Measurements from ENCODE around the gene DOK3.

DOK3 gene

DNA sequence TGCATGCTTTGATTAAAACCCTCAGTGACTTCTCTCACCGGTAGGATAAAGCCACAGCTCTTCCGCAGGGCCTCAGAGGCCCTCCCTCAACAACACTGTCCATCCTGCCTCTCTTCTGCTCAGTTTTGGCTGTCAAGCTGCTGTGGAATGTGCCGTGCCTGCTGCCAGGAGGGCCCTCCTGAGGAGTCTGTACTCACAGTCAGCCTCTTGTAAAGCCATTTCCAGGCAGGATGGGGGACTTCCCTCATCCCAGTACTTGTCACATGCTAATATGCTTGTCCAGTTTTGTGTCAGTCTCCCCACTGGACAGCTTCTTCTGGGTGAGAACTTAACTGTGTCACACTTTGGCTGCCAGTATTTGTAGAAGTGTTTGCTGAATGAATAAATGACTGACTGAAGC lies 21.0 kb upstream of the DOK3 start:
- Histone ChIP-seq H3K79me2 (ENCODE audit: insufficient read depth, low read length) (no peaks in the 10 kb centered on the region), H3K9me2 (replicated peaks; ENCODE audit: low read depth, low read length) (no peaks in the 10 kb centered on the region), H3K4me3 (ENCODE audit: low read length, poor library complexity, severe bottlenecking) (no peak overlapping the region), H3K36me3 (ENCODE audit: insufficient read depth, low read length) (peaks cover 3% of the 10 kb centered on the region; the same call in 1 of the 2 replicates), H3K4me1 (ENCODE audit: insufficient read depth, low read length, poor library complexity, severe bottlenecking) (no peaks in the 10 kb centered on the region), H3K4me2 (ENCODE audit: low read depth, low read length, poor library complexity, severe bottlenecking) (no peak overlapping the region), H3K9me3 (ENCODE audit: insufficient read depth, low read depth, low read length) (no peaks in the 10 kb centered on the region), H4K20me1 (ENCODE audit: insufficient read depth, low read length, poor library complexity, severe bottlenecking) (no peaks in the 10 kb centered on the region), H3K9ac (ENCODE audit: low read depth, low read length, poor library complexity, severe bottlenecking) (no peak overlapping the region), H3K27me3 (ENCODE audit: insufficient read depth, low read length, poor library complexity, severe bottlenecking) (no peaks in the 10 kb centered on the region), H2AFZ (ENCODE audit: low read length) (no peak overlapping the region), H3F3A (ENCODE audit: low read depth) (no peaks in the 10 kb centered on the region)
- no peak for TF ChIP-seq EZH2phosphoT487 (IDR thresholded peaks at IDR 0.05; ENCODE audit: borderline replicate concordance)
- TF ChIP-seq, protein P1, sequence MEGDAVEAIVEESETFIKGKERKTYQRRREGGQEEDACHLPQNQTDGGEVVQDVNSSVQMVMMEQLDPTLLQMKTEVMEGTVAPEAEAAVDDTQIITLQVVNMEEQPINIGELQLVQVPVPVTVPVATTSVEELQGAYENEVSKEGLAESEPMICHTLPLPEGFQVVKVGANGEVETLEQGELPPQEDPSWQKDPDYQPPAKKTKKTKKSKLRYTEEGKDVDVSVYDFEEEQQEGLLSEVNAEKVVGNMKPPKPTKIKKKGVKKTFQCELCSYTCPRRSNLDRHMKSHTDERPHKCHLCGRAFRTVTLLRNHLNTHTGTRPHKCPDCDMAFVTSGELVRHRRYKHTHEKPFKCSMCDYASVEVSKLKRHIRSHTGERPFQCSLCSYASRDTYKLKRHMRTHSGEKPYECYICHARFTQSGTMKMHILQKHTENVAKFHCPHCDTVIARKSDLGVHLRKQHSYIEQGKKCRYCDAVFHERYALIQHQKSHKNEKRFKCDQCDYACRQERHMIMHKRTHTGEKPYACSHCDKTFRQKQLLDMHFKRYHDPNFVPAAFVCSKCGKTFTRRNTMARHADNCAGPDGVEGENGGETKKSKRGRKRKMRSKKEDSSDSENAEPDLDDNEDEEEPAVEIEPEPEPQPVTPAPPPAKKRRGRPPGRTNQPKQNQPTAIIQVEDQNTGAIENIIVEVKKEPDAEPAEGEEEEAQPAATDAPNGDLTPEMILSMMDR (conservative IDR thresholded peaks at IDR 0.05; ENCODE audit: low read length): no peak

DNA sequence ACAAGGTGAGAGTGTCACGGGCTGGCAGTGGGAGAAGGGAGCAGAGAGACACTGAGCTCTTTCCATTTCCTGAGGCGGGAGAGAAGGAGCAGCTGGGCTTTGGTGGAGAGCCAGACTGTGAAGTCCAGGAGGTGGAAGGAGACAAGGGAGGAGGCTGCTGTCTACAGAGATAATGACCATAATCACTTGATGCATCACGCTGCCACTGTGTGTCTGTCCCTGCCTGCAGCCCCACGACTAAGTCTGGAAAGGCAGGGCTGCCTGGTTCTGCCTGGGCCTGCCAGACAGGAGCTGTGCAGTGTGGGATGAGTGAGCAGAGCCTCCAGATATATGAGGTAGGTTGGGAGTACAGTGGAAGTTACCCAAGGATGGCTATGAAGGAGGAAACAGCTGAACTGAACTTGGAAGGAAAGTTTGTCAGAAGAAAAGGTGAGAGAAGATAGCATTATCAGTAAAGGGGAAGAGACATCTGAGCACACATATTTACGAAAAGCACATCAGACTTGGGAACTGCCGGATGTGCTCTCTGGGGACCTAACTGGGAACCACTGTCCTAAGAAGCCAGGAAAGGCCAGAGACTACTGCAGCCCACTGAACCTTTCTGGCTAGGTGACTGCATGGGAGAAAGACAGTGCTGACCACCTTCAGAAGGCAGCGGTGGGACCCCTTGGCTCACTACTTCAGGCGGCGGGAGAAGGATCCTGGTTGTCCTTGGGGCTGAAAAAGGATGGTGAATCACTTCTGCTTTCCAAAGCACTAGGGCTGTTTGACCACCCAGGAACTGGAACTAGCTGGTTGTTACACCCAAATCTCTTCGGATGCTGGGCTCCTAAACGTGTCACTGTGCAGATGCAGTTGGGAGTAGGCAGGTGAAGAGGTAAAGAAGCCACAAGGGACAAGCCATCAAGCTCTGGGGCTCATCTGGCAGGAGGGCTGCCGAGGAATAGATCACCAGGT lies 19.9 kb upstream of the DOK3 start:
- TF ChIP-seq, protein P1 (conservative IDR thresholded peaks at IDR 0.05; ENCODE audit: low read length): no peak
- no peak for TF ChIP-seq EZH2phosphoT487 (IDR thresholded peaks at IDR 0.05; ENCODE audit: borderline replicate concordance)
- Histone ChIP-seq H2AFZ (ENCODE audit: low read length) (no peak overlapping the region), H4K20me1 (ENCODE audit: insufficient read depth, low read length, poor library complexity, severe bottlenecking) (no peaks in the 10 kb centered on the region), H3K4me2 (ENCODE audit: low read depth, low read length, poor library complexity, severe bottlenecking) (no peak overlapping the region), H3K36me3 (ENCODE audit: insufficient read depth, low read length) (peaks cover 3% of the 10 kb centered on the region; the same call in 1 of the 2 replicates), H3K27me3 (ENCODE audit: insufficient read depth, low read length, poor library complexity, severe bottlenecking) (no peaks in the 10 kb centered on the region), H3K4me1 (ENCODE audit: insufficient read depth, low read length, poor library complexity, severe bottlenecking) (no peaks in the 10 kb centered on the region), H3K4me3 (ENCODE audit: low read length, poor library complexity, severe bottlenecking) (no peak overlapping the region), H3K9me3 (ENCODE audit: insufficient read depth, low read depth, low read length) (no peaks in the 10 kb centered on the region), H3K9me2 (replicated peaks; ENCODE audit: low read depth, low read length) (no peaks in the 10 kb centered on the region), H3K9ac (ENCODE audit: low read depth, low read length, poor library complexity, severe bottlenecking) (no peak overlapping the region), H3F3A (ENCODE audit: low read depth) (no peaks in the 10 kb centered on the region), H3K79me2 (ENCODE audit: insufficient read depth, low read length) (no peaks in the 10 kb centered on the region)

DNA sequence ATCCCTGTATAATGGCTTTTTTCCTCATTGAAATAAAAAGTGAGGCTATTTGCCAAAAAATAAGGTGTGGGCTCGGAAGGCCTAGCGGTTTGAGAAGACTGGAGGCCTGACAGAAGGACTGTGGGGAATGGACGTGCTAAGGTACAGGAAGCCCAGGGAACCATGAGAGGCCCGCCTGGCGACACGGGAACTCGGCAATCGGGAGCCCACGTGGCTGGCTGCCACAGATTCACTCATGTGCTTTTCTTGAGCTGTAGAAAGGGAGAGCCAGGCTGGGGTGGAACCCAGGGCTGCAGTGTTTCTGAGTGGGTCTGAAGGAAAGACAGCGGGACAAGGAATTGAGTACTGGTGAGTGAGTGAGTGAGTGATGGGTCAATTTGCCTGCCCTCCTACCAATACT lies 19.0 kb upstream of the DOK3 start:
- Histone ChIP-seq H3K79me2 (ENCODE audit: insufficient read depth, low read length) (no peaks in the 10 kb centered on the region), H3K27me3 (ENCODE audit: insufficient read depth, low read length, poor library complexity, severe bottlenecking) (no peaks in the 10 kb centered on the region), H3F3A (ENCODE audit: low read depth) (no peaks in the 10 kb centered on the region), H2AFZ (ENCODE audit: low read length) (no peak overlapping the region), H3K4me1 (ENCODE audit: insufficient read depth, low read length, poor library complexity, severe bottlenecking) (no peaks in the 10 kb centered on the region), H3K36me3 (ENCODE audit: insufficient read depth, low read length) (peaks cover 3% of the 10 kb centered on the region; the same call in 1 of the 2 replicates), H3K9me2 (replicated peaks; ENCODE audit: low read depth, low read length) (no peaks in the 10 kb centered on the region), H3K9me3 (ENCODE audit: insufficient read depth, low read depth, low read length) (no peaks in the 10 kb centered on the region), H4K20me1 (ENCODE audit: insufficient read depth, low read length, poor library complexity, severe bottlenecking) (no peaks in the 10 kb centered on the region), H3K4me2 (ENCODE audit: low read depth, low read length, poor library complexity, severe bottlenecking) (no peak overlapping the region), H3K4me3 (ENCODE audit: low read length, poor library complexity, severe bottlenecking) (no peak overlapping the region), H3K9ac (ENCODE audit: low read depth, low read length, poor library complexity, severe bottlenecking) (no peak overlapping the region)
- TF ChIP-seq, protein P1 (conservative IDR thresholded peaks at IDR 0.05; ENCODE audit: low read length): no peak
- TF ChIP-seq EZH2phosphoT487 (IDR thresholded peaks at IDR 0.05; ENCODE audit: borderline replicate concordance): no peak
